ENCODE measurements around the gene MBD3.

MBD3 gene

GRCh38 chr19:1619703-1620102, 27.0 kb upstream of the MBD3 start:
- DNase-seq = no peak

GRCh38 chr19:1619094-1619439, 26.4 kb upstream of the MBD3 start:
- DNase-seq = no peak

- DNase-seq = no peak
Observed at GRCh38 chr19:1618157-1619093, 25.8 kb upstream of the MBD3 start.

DNA sequence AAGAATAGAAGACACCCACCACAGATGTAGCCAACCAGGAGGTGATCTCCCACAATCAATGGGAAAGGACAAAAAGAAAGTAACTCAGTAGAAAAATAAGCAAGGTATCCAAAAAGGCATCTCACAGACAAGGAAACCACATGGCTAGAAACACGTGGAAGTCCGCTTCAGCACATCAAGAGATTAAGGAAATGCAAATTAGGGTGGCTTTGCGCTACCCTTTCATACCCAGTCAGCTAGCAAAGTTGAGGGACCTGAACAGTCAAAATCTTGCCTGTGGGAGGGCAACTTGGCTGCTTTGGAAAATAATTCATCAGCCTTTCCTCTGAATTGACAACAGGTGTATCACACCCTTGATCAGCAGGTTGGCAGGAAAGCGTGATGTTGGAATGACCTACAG, 24.2 kb upstream of the MBD3 start:
- DNase-seq = no peak

DNA sequence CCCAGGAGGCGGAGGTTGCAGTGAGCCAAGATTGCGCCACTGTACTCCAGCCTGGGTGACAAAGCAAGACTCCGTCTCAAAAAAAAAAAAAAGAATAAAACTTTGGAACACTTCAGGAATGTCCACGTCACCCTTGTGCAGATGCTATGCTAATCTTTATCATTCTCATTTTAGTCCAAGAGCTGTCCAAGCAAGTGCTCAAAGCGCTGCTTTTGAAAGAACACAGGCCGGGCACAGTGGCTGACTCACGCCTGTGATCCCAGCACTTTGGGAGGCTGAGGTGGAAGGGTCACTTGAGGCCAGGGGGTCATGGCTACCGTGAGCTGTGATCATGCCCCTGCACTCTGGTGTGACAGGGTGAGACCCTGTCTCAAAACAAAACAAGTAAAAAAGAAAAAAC, 23.7 kb upstream of the MBD3 start:
- DNase-seq = no peak

DNA sequence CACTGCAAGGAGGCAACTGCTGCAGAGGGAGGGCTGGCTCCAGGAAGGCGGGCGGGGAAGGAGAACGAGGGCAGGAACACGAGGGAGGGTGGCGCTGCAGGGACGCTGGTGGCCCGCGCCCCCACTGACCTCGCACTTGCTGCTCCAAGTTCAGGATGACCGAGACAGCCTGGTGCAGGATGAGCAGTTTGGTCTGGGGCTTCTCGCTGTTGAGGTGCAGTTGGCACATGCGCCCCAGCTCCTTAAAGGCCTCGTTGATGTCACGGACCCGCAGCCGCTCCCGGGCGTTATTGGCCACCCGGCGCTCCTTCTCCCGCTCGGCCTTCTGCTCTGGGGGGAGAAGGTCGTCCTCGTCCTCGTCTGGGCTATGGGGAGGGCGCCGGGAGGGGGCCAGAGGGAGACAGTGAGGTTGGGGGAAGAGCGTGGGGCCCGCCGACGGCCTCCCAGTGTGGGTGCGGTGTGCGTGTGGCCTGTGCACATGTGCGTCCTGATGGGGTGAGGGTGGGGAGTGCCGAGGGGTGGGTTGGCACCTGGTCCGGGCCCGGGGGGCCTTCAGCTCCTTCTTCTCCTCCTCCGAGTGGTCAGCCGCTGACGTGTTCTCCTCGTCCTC, 22.6 kb upstream of the MBD3 start:
- no peak for DNase-seq

- DNase-seq = no peak
Observed at GRCh38 chr19:1613808-1614570, 21.3 kb upstream of the MBD3 start.

GRCh38 chr19:1613146-1613545, 20.5 kb upstream of the MBD3 start:
- no peak for DNase-seq

DNA sequence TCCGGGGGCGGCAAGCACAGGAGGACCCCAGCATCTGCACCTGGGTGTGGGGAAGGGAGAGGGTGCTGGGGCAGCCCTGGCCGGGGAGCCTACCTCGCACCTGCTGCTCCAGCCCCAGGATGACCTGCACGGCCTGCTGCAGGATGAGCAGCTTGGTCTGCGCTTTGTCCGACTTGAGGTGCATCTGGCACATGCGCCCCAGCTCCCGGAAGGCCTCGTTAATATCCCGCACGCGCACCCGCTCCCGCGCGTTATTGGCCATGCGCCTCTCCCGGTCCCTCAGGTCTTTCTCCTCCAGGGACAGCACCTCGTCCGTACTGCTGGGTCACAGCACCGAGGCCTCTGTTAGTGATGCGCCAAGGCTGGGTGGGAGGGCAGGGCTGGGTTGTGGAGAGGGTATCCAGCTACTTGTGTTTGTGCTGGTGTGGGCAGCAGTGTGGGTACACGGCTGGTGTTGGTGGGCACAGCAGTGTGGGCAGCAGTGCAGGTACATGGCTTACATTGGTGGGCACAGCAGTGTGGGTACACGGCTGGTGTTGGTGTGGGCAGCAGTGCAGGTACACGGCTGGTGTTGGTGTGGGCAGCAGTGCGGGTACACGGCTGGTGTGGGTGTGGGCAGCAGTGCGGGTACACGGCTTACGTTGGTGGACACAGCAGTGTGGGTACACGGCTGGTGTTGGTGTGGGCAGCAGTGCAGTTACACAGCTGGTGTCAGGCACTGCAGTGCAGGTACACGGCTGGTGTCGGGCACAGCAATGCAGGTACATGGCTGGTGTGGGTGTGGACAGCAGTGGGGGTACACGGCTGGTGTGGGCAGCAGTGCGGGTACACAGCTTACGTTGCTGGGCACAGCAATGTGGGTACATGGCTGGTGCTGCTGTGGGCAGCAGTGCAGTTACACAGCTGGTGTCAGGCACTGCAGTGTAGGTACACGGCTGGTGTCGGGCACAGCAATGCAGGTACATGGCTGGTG, 19.7 kb upstream of the MBD3 start:
- no peak for DNase-seq

DNA sequence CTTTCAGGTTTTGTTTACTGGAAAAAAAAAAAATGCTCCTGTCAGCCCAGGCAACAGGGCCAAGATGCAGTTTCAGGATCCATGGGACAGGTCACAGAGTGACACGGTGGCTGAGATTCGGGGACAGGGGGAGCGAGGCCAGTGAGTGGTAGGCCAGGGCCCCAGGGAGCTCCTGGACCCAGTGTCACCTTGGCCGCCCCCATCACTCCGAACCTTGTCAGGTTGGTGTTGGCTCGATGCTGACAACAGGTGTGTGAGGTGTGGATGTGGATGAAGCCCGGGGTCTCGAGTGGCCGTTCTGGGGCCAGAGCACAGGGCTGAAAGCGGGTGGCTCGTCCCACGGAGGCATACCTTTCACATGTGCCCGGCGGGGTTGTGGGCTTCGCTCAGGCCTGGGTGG, 18.7 kb upstream of the MBD3 start:
- DNase-seq = no peak

- no peak for DNase-seq
Observed at GRCh38 chr19:1610579-1610978, 17.9 kb upstream of the MBD3 start.

GRCh38 chr19:1609680-1610474, 17.2 kb upstream of the MBD3 start:
- no peak for DNase-seq

- DNase-seq = no peak
Observed at GRCh38 chr19:1609103-1609396, 16.4 kb upstream of the MBD3 start.

- DNase-seq = no peak
Observed at GRCh38 chr19:1608359-1609102, 15.9 kb upstream of the MBD3 start.

- DNase-seq = no peak
Observed at GRCh38 chr19:1606138-1606651, 13.5 kb upstream of the MBD3 start.

GRCh38 chr19:1605236-1606137, 12.8 kb upstream of the MBD3 start, which contains the start of gene UQCR11:
Gene UQCR11, minus strand, starts transcription at chr19:1605462. Its CDS starts 53 bp downstream, at chr19:1605409.
- peak; percentile 98 for DNase-seq

GRCh38 chr19:1602091-1602707, 9.5 kb upstream of the MBD3 start:
- no peak for DNase-seq

DNA sequence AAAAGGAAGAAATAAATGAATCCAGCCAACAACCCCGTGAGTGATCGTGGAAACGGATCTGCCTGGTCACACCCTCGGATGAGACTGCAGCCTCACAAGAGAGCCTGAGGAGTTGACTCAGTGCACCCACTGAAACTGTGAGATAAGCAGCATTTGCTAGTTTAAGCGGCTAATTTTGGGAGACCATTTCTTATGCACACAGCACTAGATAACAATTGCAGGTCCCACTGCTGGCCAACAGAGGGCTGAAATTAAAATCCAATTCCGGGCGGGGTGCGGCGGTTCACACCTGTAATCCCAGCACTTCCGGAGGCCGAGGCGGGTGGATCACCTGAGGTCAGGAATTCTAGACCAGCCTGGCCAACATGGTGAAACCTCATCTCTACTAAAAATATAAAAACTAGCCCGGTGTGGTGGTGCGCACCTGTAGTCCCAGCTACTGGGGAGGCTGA, 9.0 kb upstream of the MBD3 start:
- DNase-seq = no peak

DNA sequence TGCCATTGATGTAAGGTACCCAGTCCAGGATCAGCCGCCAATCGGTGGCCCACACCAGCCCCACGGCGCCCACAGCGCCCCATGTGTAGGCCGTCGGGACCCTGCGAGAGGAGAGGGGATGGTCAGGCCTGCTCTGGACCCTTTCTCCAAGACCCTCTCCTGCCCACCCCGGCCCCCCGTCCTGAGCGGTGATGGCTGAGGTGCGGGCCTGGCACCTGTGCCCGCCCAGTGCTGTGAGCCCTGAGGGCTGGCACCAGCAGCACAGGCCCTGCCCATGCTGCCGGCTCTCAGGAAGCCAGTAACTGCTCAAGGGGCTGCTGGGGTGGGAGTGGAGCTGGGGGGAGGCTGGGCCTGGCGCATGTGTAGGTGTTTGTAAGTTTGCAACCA, 6.8 kb upstream of the MBD3 start:
- DNase-seq = no peak

Data from right kidney (tissue), 1 donor.